HepG2 (cell line): Measurements from ENCODE around the gene TASP1. TPM values are rescaled to one million over a fixed set of nuclear protein-coding genes. Genes with fewer than 3 reads are reported as not detected.
A peak's percentile ranks its signal among the peaks of the same experiment; 100 is the strongest.

Experiments
- ARNT2 ChIP-seq: sonication (generic); formaldehyde crosslinking; IDR thresholded peaks from 2 replicates; pipeline ENCODE4 v1.8.0; 2022; ENCODE audit warnings: mild to moderate bottlenecking, low read depth, missing genetic modification reagents, moderate library complexity
- ATM ChIP-seq: fragments of 450-650 bp; IDR thresholded peaks from 2 replicates; pipeline ENCODE4 v1.7.1; 2017; ENCODE audit warnings: mild to moderate bottlenecking, borderline replicate concordance
- BCL6 ChIP-seq: IDR thresholded peaks from 2 replicates; pipeline ENCODE4 v1.6.1; 2016; ENCODE audit warnings: missing genetic modification reagents, missing compliant biosample characterization
- ELF4 ChIP-seq: sonication (generic); formaldehyde crosslinking; IDR thresholded peaks from 2 replicates; pipeline ENCODE4 v1.5.0; 2020; ENCODE audit warnings: missing genetic modification reagents, mild to moderate bottlenecking, moderate library complexity, borderline replicate concordance
- GABPB1 ChIP-seq: IDR thresholded peaks from 2 replicates; pipeline ENCODE4 v1.6.1; 2016; ENCODE audit warnings: mild to moderate bottlenecking, missing genetic modification reagents, moderate library complexity, missing compliant biosample characterization
- GFI1 ChIP-seq: sonication (generic); formaldehyde crosslinking; IDR thresholded peaks from 2 replicates; pipeline ENCODE4 v1.5.0; 2020; ENCODE audit warnings: missing genetic modification reagents, mild to moderate bottlenecking, borderline replicate concordance
- HNRNPL ChIP-seq: fragments of 200-400 bp; formaldehyde crosslinking; IDR thresholded peaks from 2 replicates; pipeline ENCODE4 v1.6.1; 2017; ENCODE audit warnings: mild to moderate bottlenecking, low read depth, low read length
- KAT8 ChIP-seq: IDR thresholded peaks from 2 replicates; pipeline ENCODE4 v1.6.1; 2016; ENCODE audit warnings: missing genetic modification reagents, missing compliant biosample characterization
- NONO ChIP-seq, 2 experiments: fragments of 450-650 bp in 1 of 2; sonication (generic) in 1 of 2; formaldehyde crosslinking in 1 of 2; IDR thresholded peaks in 1 of 2; conservative IDR thresholded peaks in 1 of 2; 2 replicates each; pipeline versions ENCODE4 v1.6.1 to v1.8.0; 2017 to 2022; ENCODE audit warnings: mild to moderate bottlenecking in 1 of 2, missing genetic modification reagents in 1 of 2, moderate library complexity in 1 of 2
- PHF20 ChIP-seq: sonication (generic); formaldehyde crosslinking; IDR thresholded peaks from 2 replicates; pipeline ENCODE4 v1.5.0; 2020; ENCODE audit warnings: mild to moderate bottlenecking, missing genetic modification reagents
- PITX1 ChIP-seq: sonication (generic); formaldehyde crosslinking; IDR thresholded peaks from 2 replicates; pipeline ENCODE4 v1.5.1; 2020; ENCODE audit warnings: mild to moderate bottlenecking, missing genetic modification reagents
- SAP130 ChIP-seq: IDR thresholded peaks from 2 replicates; pipeline ENCODE4 v1.6.1; 2016; ENCODE audit warnings: low read depth
- U2AF1 ChIP-seq: fragments of 200-400 bp; formaldehyde crosslinking; optimal IDR thresholded peaks from 2 replicates; pipeline ENCODE3; 2017; ENCODE audit warnings: mild to moderate bottlenecking, low read depth, low read length
- ZFP36 ChIP-seq: fragments of 150-350 bp; IDR thresholded peaks from 2 replicates; pipeline ENCODE4 v1.6.1; 2018; ENCODE audit warnings: borderline replicate concordance, low read length, low read depth; ENCODE audit not compliant: partially characterized antibody
- ZNF124 ChIP-seq: sonication (generic); formaldehyde crosslinking; IDR thresholded peaks from 2 replicates; pipeline ENCODE4 v1.4.0; 2020; ENCODE audit warnings: missing genetic modification reagents
- ZNF160 ChIP-seq: sonication (generic); formaldehyde crosslinking; IDR thresholded peaks from 2 replicates; pipeline ENCODE4 v1.8.0; 2022; ENCODE audit warnings: mild to moderate bottlenecking, inconsistent platforms, missing genetic modification reagents
- ZNF3 ChIP-seq: IDR thresholded peaks from 2 replicates; pipeline ENCODE4 v1.7.0; 2017; ENCODE audit warnings: inconsistent platforms
- ZNF746 ChIP-seq: sonication (generic); formaldehyde crosslinking; IDR thresholded peaks from 2 replicates; pipeline ENCODE4 v1.8.0; 2022; ENCODE audit warnings: mild to moderate bottlenecking, missing genetic modification reagents
- ZNF749 ChIP-seq: sonication (generic); formaldehyde crosslinking; IDR thresholded peaks from 2 replicates; pipeline ENCODE4 v1.8.0; 2022; ENCODE audit warnings: mild to moderate bottlenecking, missing genetic modification reagents, moderate library complexity, borderline replicate concordance
- ZNF878 ChIP-seq: sonication (generic); formaldehyde crosslinking; IDR thresholded peaks from 2 replicates; pipeline ENCODE4 v1.8.1; 2023; ENCODE audit warnings: mild to moderate bottlenecking, missing genetic modification reagents, moderate library complexity
- ZSCAN20 ChIP-seq: sonication (generic); formaldehyde crosslinking; IDR thresholded peaks from 2 replicates; pipeline ENCODE4 v1.4.0; 2020; ENCODE audit warnings: missing genetic modification reagents, mild to moderate bottlenecking, borderline replicate concordance
- polyA plus RNA-seq, 8 experiments: library from polyadenylated mRNA; depleted of rRNA in 3 of 8; stranded (reverse) in 7 of 8; unstranded in 1 of 8; fragments of >200 nt; fragmentation: Illumina TruSeq in 4 of 8; extraction: Trizol in 4 of 8; gene quantifications; 2 replicates each; pipeline versions ENCODE4 v1.2.1 to v1.2.3, GENCODE V29; 2011 to 2016; ENCODE audit warnings: low read depth in 4 of 8, missing spikeins in 1 of 8, mixed read lengths in 1 of 8; ENCODE audit not compliant: insufficient read depth in 1 of 8
- total RNA-seq, 5 experiments: library from RNA; depleted of rRNA; stranded (reverse); fragments of >200 nt; fragmentation: Illumina TruSeq; extraction: Trizol; gene quantifications; 2 replicates each; pipeline ENCODE4 v1.2.3, GENCODE V29; 2016; ENCODE audit warnings: low read depth in 1 of 5
- TF ChIP-seq, protein P1 (sequence below): sonication (generic); formaldehyde crosslinking; IDR thresholded peaks from 2 replicates; pipeline ENCODE4 v1.5.0; 2020; ENCODE audit warnings: mild to moderate bottlenecking, missing genetic modification reagents
- TF ChIP-seq, protein P2 (sequence below): sonication (generic); formaldehyde crosslinking; conservative IDR thresholded peaks from 2 replicates; pipeline ENCODE4 v1.8.0; 2022; ENCODE audit warnings: mild to moderate bottlenecking, moderate library complexity, missing genetic modification reagents
- TF ChIP-seq, protein P3 (sequence below): sonication (generic); formaldehyde crosslinking; IDR thresholded peaks from 2 replicates; pipeline ENCODE4 v1.4.0; 2020; ENCODE audit warnings: missing genetic modification reagents
- TF ChIP-seq, protein P4 (sequence below): IDR thresholded peaks from 2 replicates; pipeline ENCODE4 v1.6.1; 2016

TASP1 gene
- total and polyA plus RNA-seq, 2 of the 13 experiments (the other 11 are each of a cell fraction or from before 2014, with no cell fraction given), result 10.0 to 25.2 TPM

DNA sequence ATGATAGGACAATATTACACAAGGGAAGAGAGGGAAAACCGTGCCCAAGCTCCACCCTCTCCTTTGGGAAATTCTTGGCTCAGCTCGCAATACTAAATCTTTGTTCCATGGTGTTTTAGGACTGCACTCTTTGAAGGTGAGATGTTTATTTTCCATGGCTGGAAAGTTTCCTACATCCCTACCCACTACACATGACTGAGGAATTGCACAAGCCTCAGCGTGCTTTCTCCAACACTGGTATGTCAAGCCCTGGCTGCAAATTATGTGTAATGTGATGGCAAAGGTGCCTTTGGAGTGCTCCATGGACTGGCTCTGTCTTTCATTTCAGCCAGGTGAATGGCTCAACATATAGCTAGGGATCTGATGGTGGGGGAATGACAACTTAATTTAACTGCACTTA, 283.3 kb downstream of the TASP1 start (continued):
- TF ChIP-seq, protein P1, sequence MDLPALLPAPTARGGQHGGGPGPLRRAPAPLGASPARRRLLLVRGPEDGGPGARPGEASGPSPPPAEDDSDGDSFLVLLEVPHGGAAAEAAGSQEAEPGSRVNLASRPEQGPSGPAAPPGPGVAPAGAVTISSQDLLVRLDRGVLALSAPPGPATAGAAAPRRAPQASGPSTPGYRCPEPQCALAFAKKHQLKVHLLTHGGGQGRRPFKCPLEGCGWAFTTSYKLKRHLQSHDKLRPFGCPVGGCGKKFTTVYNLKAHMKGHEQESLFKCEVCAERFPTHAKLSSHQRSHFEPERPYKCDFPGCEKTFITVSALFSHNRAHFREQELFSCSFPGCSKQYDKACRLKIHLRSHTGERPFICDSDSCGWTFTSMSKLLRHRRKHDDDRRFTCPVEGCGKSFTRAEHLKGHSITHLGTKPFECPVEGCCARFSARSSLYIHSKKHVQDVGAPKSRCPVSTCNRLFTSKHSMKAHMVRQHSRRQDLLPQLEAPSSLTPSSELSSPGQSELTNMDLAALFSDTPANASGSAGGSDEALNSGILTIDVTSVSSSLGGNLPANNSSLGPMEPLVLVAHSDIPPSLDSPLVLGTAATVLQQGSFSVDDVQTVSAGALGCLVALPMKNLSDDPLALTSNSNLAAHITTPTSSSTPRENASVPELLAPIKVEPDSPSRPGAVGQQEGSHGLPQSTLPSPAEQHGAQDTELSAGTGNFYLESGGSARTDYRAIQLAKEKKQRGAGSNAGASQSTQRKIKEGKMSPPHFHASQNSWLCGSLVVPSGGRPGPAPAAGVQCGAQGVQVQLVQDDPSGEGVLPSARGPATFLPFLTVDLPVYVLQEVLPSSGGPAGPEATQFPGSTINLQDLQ (CRISPR knock-in tag), result no peak
- TF ChIP-seq, protein P2, sequence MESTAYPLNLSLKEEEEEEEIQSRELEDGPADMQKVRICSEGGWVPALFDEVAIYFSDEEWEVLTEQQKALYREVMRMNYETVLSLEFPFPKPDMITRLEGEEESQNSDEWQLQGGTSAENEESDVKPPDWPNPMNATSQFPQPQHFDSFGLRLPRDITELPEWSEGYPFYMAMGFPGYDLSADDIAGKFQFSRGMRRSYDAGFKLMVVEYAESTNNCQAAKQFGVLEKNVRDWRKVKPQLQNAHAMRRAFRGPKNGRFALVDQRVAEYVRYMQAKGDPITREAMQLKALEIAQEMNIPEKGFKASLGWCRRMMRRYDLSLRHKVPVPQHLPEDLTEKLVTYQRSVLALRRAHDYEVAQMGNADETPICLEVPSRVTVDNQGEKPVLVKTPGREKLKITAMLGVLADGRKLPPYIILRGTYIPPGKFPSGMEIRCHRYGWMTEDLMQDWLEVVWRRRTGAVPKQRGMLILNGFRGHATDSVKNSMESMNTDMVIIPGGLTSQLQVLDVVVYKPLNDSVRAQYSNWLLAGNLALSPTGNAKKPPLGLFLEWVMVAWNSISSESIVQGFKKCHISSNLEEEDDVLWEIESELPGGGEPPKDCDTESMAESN (CRISPR knock-in tag), result no peak
- TF ChIP-seq GABPB1, result no peak
- no peak for TF ChIP-seq ARNT2 (CRISPR knock-in tag)
- no peak for TF ChIP-seq ZNF746 (CRISPR knock-in tag)
- no peak for TF ChIP-seq PITX1 (CRISPR knock-in tag)
- TF ChIP-seq PHF20 (CRISPR knock-in tag), result no peak
- no peak for TF ChIP-seq ZSCAN20 (CRISPR knock-in tag)
- TF ChIP-seq ZNF749 (CRISPR knock-in tag), result no peak
- TF ChIP-seq ZFP36, result no peak
- TF ChIP-seq HNRNPL, result no peak
- no peak for TF ChIP-seq KAT8
- TF ChIP-seq NONO (IDR thresholded peaks at IDR 0.05), result no peak
- no peak for TF ChIP-seq NONO (CRISPR knock-in tag; conservative IDR thresholded peaks at IDR 0.05)
- TF ChIP-seq, protein P3, sequence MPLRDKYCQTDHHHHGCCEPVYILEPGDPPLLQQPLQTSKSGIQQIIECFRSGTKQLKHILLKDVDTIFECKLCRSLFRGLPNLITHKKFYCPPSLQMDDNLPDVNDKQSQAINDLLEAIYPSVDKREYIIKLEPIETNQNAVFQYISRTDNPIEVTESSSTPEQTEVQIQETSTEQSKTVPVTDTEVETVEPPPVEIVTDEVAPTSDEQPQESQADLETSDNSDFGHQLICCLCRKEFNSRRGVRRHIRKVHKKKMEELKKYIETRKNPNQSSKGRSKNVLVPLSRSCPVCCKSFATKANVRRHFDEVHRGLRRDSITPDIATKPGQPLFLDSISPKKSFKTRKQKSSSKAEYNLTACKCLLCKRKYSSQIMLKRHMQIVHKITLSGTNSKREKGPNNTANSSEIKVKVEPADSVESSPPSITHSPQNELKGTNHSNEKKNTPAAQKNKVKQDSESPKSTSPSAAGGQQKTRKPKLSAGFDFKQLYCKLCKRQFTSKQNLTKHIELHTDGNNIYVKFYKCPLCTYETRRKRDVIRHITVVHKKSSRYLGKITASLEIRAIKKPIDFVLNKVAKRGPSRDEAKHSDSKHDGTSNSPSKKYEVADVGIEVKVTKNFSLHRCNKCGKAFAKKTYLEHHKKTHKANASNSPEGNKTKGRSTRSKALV (CRISPR knock-in tag), result no peak
- TF ChIP-seq, protein P4, sequence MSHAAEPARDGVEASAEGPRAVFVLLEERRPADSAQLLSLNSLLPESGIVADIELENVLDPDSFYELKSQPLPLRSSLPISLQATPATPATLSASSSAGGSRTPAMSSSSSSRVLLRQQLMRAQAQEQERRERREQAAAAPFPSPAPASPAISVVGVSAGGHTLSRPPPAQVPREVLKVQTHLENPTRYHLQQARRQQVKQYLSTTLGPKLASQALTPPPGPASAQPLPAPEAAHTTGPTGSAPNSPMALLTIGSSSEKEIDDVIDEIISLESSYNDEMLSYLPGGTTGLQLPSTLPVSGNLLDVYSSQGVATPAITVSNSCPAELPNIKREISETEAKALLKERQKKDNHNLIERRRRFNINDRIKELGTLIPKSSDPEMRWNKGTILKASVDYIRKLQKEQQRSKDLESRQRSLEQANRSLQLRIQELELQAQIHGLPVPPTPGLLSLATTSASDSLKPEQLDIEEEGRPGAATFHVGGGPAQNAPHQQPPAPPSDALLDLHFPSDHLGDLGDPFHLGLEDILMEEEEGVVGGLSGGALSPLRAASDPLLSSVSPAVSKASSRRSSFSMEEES (CRISPR knock-in tag), result peak; percentile 73; the same call in 1 of the 2 replicates
- no peak for TF ChIP-seq ELF4 (CRISPR knock-in tag)
- no peak for TF ChIP-seq ZNF160 (CRISPR knock-in tag)
- no peak for TF ChIP-seq ZNF3 (CRISPR knock-in tag)
- peak; percentile 42; the same call in 1 of the 2 replicates for TF ChIP-seq BCL6
- no peak for TF ChIP-seq ZNF878 (CRISPR knock-in tag)
- no peak for TF ChIP-seq ZNF124 (CRISPR knock-in tag)
- no peak for TF ChIP-seq ATM
- peak; percentile 31 for TF ChIP-seq SAP130 (CRISPR knock-in tag)
- no peak for TF ChIP-seq GFI1 (CRISPR knock-in tag)
- TF ChIP-seq U2AF1, result no peak
